HuH-7 (cell line): ENCODE results near the gene TMEM41B.
"Not testable (repeated sequence)": the region's sequence is repeated elsewhere in the genome, so short reads cannot be mapped to it uniquely, and the experiment has no call there.

Experiments
- DNase-seq: peaks from one replicate; pipeline ENCODE4 v3.0.0; 2011; ENCODE audit warnings: low spot score

The TMEM41B gene

DNA sequence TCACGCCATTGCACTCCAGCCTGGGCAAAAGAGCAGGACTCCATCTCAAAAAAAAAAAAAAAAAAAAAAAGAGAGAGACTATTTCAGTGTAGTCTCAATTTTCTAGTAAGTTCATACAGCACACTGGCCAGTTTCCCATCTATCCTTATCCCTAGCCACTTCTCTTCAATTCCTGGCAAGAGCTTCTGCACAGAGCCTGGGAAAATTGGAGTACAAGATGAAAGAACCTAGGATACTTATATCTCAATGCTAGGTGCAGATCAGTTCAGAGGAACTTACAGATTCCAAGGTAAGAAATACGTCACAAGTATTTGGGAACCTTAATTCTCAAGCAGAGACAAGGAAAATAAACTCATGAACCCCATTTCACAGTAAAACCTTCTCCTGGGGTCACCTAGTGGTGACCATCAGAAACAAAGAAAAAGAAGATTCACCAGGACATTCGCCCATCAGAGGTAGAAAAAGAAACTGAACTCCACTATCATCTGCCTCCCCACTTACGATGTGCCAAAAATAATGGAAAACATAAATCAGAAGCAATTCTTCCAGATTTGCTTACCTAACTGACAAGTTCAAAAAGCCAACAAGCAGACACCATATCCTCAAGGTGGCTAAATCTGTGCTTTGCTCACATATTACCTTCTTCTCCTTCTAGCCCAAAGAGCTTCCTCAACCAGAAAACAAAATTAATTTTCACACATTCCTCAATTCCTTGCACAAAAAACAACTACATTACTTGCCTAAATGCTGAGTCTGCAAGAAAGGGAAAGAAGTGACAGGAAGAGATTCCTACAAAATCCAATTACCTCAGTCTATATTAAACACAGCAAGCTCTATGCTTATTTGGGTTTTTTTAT is 54.2 kb downstream of the TMEM41B start:
- no peak for DNase-seq

DNA sequence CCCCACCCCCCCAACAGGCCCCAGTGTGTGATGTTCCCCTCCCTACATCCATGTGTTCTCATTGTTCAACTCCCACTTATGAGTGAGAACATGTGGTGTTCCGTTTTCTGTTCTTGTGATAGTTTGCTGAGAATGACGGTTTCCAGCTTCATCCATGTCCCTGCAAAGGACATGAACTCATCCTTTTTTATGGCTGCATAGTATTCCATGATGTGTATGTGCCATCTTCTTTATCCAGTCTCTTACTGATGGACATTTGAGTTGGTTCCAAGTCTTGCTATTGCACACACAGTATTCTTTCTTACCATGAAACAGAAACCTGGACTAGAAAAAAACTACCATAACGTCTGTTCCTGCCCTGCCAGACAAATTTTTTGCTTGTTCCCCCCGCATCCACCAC is 56.1 kb downstream of the TMEM41B start:
- not testable (repeated sequence) for DNase-seq

DNA sequence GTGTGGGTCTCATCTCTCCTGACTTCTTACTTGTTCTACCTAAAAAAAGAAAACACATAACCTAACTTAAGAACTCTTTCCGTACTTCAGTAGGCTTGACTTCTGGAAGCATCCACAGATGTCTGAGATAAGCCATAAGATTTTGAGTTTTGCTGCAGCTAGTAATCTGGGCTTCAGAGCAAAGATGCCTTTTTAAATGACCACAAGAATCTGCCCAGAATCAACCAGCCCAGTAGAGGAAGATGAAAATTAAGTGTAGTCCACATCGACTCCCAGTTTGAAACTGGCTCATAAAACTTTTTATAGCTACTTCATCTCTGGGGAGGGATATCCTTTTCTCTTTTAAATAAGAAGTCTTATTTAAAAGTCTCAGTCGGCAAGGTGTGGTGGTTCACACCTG is 60.0 kb downstream of the TMEM41B start:
- no peak for DNase-seq

GRCh38 chr11:9253086-9253485 is 61.3 kb downstream of the TMEM41B start:
- no peak for DNase-seq

DNA sequence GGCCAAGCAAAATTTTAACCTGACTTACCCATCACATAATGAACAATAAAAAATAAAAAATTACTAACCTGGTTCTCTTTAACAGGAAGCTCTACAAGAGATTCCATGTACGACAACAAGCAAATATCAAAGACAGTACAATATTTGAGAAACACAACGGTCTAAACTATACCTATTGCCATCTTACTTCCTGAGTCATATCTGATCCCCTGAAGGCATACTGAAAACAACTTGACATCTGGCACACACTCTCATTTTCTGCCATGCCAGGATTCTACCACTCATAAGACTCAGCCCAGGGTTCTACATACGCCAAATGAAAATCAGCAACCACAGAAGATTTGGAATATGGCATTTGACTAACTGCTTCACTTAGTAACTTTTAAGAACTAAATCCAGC is 63.1 kb downstream of the TMEM41B start:
- no peak for DNase-seq

- DNase-seq, result no peak
These were observed 64.2 kb downstream of the TMEM41B start for GRCh38 chr11:9250139-9250582.

- no peak for DNase-seq
These were observed 65.1 kb downstream of the TMEM41B start for GRCh38 chr11:9249252-9249651.

DNA sequence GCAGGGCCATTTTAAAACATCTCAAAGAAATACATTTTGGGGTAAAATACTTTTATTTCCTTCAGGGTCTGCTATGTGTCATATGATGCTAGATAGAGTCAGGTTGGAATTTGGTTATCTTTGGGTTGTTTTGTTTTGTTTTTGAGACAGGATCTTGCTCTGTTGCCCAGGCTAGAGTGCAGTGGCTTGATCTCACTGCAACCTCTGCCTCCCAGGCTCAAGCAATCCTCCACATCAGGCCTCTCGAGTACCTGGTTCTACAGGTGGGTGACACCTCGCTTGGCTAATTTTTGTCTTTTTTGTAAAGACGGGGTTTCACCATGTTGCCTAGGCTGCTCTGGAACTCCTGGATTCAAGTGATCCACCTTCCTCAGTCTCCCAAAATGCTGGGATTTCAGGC is 66.5 kb downstream of the TMEM41B start:
- DNase-seq, result no peak

DNA sequence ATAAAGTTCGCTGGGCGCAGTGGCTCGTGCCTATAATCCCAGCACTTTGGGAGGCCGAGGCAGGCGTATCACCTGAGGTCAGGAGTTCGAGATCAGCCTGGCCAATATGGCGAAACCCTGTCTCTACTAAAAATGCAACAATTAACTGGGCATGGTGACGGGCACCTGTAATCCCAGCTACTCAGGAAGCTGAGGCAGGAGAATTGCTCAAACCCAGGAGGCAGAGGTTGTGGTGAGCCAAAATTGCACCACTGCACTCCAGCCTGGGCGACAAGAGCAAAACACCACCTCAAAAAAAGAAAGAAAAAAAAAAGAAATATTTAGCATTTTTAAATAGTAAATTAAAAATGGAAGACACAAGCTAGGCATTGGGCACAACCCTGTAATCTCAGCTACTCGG is 78.2 kb downstream of the TMEM41B start:
- not testable (repeated sequence) for DNase-seq

- no peak for DNase-seq
These were observed 81.9 kb downstream of the TMEM41B start for GRCh38 chr11:9232482-9232881.

DNA sequence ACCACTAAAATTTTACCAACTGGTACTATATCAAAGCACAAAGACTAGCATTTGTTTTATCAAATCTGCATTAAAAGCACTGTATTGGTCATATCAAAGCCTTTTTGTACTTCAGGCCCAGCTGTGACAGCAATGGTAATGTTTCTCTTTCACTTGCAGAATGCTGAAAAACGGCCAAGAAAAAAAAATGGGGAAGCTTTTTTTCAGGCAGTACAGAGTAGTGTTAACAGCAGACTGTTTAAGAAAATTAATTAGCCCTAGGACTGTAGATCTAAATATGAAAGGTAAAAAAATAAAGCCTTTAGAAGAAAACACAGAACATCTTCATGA is 82.6 kb downstream of the TMEM41B start:
- DNase-seq, result no peak
